IPS-15b (cell line): Measurements from ENCODE around the gene ASB7.

Source experiments
- H3K27me3 ChIP-seq: one replicate; pipeline ENCODE4 v1.6.1; 2013; ENCODE audit warnings: low read length; ENCODE audit not compliant: control insufficient read depth, insufficient read depth
- H3K36me3 ChIP-seq: one replicate; pipeline ENCODE4 v1.6.1; 2013; ENCODE audit warnings: low read length; ENCODE audit not compliant: control insufficient read depth, insufficient read depth
- H3K4me1 ChIP-seq: one replicate; pipeline ENCODE4 v1.6.1; 2013; ENCODE audit warnings: mild to moderate bottlenecking, low read length; ENCODE audit not compliant: control insufficient read depth, insufficient read depth
- H3K4me3 ChIP-seq: one replicate; pipeline ENCODE4 v1.5.1; 2013; ENCODE audit warnings: low read depth, low read length
- H3K9ac ChIP-seq: one replicate; pipeline ENCODE4 v1.6.1; 2013; ENCODE audit warnings: low read depth, mild to moderate bottlenecking, low read length
- H3K9me3 ChIP-seq: one replicate; pipeline ENCODE4 v1.6.1; 2013; ENCODE audit warnings: mild to moderate bottlenecking, low read length; ENCODE audit not compliant: control insufficient read depth, insufficient read depth

Gene ASB7

DNA sequence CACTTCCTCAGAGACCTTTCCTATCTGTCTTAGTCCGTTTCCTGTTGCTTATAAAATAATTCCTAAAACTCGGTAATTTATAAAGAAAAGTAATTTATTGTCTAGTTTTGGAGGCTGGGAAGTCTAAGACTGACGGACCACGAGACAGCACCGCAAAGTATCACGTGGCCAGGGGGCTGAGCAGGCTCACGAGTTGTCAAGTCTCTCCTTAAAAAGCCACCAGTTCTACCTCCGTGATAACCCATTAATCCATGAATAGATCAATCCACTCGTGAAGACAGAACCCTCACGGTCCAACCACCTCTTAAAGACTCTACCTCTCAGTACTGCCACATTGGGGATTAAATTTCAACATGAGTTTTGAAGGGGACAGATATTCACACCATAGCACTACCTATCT lies 1.2 kb upstream of the ASB7 start:
- H3K9ac ChIP-seq, result peak overlapping the region; percentile 63

DNA sequence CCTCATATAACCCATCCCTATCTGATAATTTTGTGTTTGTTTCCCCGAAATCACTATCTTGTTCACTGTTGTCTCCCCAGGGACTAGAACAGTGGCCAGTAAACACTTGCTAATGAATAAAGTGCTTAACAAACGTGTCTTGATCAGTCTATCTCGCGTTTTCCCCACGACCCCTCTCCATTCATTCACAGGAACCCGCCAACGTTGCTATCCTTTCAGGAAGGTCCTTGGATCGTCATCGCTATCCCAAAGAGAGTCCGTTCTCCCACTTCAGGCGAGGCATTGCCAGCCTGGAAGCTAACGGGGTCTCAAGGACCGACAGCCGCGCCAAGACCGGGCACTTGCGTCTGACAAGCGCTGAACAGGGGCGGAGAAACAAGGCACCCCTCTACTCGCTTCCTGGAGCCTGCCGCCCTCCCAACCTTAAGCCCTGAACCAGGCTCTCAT lies 749 bp upstream of the ASB7 start:
- Histone ChIP-seq H3K9me3 (no peaks in the 10 kb centered on the region), H3K36me3 (no peaks in the 10 kb centered on the region), H3K4me1 (peaks cover 2% of the 10 kb centered on the region), H3K27me3 (no peaks in the 10 kb centered on the region), H3K4me3 (peak overlapping the region; percentile 94), H3K9ac (peak overlapping the region; percentile 63)

More for the DNA sequence above, 1.2 kb upstream of the ASB7 start:
- no peaks in the 10 kb centered on the region for H3K36me3 ChIP-seq
- H3K4me3 ChIP-seq, result peak overlapping the region; percentile 94
- H3K4me1 ChIP-seq, result peaks cover 2% of the 10 kb centered on the region
- no peaks in the 10 kb centered on the region for H3K27me3 ChIP-seq
- no peaks in the 10 kb centered on the region for H3K9me3 ChIP-seq

DNA sequence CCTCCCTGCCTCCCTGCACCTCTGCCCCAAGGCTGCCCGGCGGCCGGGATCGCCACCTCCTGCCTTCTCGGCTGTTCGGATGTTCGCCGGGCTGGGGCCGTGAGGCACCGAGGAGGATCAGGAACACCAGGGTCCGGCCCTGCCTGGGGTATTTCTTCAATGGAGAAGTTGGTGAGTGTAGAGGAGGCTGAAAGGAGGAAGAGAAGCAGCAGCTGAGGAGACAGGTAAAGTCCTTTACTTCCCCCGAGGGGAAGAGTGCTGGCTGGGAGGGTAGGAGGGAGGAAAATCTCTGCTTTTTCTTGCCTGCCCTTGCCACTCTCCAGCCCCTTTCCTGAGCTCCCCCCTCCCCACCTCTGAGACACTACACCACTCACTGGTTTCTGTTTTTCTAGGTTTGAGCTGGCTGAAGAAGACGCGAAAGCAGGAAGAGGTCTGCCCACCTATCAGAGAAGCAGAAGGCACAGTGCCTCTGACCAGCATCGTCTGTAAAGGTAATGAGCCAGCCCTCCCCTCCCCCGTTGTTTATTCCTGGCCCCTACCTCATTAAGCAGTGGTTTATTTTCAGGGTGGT lies 519 bp downstream of the ASB7 start:
- no peaks in the 10 kb centered on the region for H3K36me3 ChIP-seq
- no peaks in the 10 kb centered on the region for H3K9me3 ChIP-seq
- H3K4me3 ChIP-seq, result peak overlapping the region; percentile 96
- peak overlapping the region; percentile 74 for H3K9ac ChIP-seq
- H3K27me3 ChIP-seq, result no peaks in the 10 kb centered on the region
- H3K4me1 ChIP-seq, result peaks cover 2% of the 10 kb centered on the region

DNA sequence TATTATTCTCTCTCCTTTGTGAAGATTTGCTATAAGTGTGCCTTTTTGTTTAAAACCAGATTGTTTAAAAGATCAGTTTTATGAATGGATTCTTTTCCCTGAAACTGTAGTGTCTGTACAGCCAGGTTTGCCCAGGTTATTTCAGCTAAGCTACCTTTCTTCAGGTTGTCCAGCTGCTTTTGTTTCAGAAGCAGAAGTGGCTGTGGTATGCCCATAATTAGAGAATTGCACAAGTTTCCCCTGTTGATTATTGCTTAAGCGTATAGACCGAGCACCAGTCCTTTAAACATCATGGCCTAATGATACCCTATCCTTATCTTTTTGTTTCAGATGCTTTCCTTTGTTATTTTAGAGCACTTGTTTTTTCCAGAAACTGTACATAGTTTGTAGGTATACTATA lies 10.2 kb downstream of the ASB7 start:
- Histone ChIP-seq H3K36me3 (peaks cover 3% of the 10 kb centered on the region), H3K9me3 (no peaks in the 10 kb centered on the region), H3K9ac (no peak overlapping the region)

DNA sequence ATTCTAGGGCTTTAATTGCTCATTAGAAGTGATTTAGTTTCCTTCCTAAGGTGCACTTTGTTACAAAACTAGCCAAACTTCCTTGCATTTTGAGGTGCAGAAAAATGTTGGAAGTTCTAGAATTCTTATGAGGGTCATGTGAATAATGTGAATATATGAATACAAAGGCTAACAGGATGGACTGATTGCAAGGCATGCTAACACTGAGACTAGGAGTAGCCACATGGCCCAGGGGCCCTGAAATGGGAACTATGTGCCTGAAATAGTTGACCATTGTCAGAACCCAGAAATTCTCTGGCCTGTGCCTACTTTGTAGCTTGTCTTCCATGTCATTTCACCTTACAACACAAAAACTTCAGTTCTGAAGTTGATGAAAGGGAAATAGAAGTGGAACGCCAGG lies 10.8 kb downstream of the ASB7 start:
- Histone ChIP-seq H3K9ac (no peak overlapping the region), H3K36me3 (peaks cover 3% of the 10 kb centered on the region), H3K9me3 (no peaks in the 10 kb centered on the region)

More for the DNA sequence above, 10.2 kb downstream of the ASB7 start:
- H3K27me3 ChIP-seq, result no peaks in the 10 kb centered on the region
- H3K4me1 ChIP-seq, result no peaks in the 10 kb centered on the region
- H3K4me3 ChIP-seq, result no peak overlapping the region

DNA sequence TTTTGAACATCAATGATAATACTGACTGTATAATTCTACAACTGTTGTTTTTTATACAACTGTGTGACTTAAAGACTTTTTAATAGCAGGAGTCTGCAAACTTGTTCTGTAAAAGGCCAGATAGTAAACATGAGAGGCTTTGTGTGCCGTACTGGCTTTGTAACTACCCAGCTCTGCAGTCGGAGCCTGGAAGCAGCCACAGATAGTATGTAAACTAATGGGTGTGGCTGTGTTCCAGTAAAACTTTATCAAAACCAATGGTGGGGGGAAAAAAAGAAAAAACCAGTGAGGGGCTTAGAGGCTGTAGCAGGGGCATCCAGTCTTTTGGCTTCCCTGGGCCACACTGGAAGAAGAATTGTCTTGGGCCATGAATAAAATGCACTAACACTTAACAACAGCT lies 11.9 kb downstream of the ASB7 start:
- no peaks in the 10 kb centered on the region for H3K9me3 ChIP-seq
- H3K9ac ChIP-seq, result no peak overlapping the region
- H3K4me1 ChIP-seq, result no peaks in the 10 kb centered on the region
- no peak overlapping the region for H3K4me3 ChIP-seq
- no peaks in the 10 kb centered on the region for H3K27me3 ChIP-seq
- H3K36me3 ChIP-seq, result peaks cover 3% of the 10 kb centered on the region

More for the DNA sequence above, 10.8 kb downstream of the ASB7 start:
- Histone ChIP-seq H3K4me1 (no peaks in the 10 kb centered on the region), H3K4me3 (no peak overlapping the region), H3K27me3 (no peaks in the 10 kb centered on the region)

DNA sequence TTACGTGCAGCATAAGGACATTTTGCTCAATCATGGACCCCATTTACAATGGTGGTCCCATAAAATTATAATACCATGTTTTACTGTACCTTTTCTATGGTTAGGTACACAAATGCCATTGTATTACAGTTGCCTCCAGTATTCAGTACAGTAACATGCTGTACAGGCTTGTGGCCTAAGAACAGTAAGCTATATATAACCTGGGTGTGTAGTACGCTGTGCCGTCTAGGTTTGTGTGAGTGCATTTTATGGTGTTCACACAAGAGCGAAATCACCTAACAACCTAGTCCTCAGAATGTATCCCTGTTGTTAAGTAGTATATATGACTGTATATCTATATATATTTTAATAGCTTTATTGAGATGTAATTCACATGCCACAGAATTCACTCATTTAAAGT lies 12.5 kb downstream of the ASB7 start:
- Histone ChIP-seq H3K27me3 (no peaks in the 10 kb centered on the region), H3K4me1 (no peaks in the 10 kb centered on the region), H3K4me3 (no peak overlapping the region), H3K9ac (no peak overlapping the region), H3K36me3 (peaks cover under 1% of the 10 kb centered on the region), H3K9me3 (no peaks in the 10 kb centered on the region)

DNA sequence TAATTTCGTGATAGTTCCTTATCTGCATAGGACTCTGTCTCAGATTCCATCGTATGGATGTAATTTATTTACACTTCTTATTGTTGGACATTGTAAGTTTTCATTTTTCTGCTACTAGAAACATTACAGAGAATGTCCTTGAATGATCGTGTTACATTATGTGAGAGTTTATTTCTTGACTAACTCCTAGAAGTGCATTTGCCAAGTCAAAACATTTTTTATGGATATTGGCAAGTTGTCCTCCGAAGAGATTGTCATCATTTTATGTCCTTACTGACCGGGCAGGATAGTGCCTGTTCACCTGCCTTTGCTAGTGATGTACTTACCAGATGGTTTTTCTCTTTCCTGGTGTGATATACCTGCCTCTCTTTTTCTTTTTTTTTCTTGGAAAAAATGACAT lies 13.4 kb downstream of the ASB7 start:
- Histone ChIP-seq H3K36me3 (no peaks in the 10 kb centered on the region), H3K4me1 (no peaks in the 10 kb centered on the region), H3K9me3 (no peaks in the 10 kb centered on the region), H3K27me3 (no peaks in the 10 kb centered on the region), H3K4me3 (no peak overlapping the region), H3K9ac (no peak overlapping the region)

DNA sequence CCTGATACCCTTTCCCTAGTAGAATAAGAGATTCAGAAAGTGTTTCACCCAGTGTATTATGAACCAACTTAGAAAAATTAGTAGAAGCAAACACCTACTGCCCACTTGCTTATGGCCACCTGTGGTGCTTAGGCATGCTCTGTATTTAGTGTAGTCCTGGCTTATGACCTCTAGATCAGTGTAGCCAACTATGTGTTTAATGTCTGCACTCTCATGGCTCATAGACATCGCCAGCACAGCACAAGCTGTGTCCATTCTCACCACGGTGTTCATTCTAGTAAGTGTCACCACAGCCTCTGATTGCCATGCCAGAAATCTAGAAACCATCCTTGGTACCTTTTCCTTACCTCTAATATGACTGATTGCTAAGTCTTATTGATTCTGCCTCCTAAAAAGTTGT lies 14.3 kb downstream of the ASB7 start:
- Histone ChIP-seq H3K9me3 (no peaks in the 10 kb centered on the region), H3K9ac (no peak overlapping the region), H3K4me1 (no peaks in the 10 kb centered on the region), H3K36me3 (no peaks in the 10 kb centered on the region), H3K27me3 (no peaks in the 10 kb centered on the region), H3K4me3 (no peak overlapping the region)

DNA sequence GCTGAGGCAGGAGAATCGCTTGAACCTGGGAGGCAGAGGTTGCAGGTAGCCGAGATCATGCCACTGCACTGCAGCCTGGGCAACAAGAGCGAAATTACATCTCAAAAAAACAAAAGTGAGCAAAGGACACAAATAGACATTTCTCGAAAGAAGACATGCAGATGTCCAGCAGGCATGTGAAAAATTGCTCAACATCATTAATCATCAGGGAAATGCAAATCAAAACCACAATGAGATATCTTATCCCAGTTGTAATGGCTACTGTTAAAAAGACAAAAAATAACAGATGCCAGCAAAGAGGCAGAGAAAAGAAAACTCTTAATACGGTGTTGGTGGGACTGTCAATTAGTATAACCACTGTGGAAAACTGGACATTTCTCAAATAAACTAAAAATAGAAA lies 20.9 kb downstream of the ASB7 start:
- Histone ChIP-seq H3K4me3 (no peak overlapping the region), H3K36me3 (no peaks in the 10 kb centered on the region), H3K4me1 (no peaks in the 10 kb centered on the region), H3K9ac (no peak overlapping the region), H3K27me3 (no peaks in the 10 kb centered on the region), H3K9me3 (no peaks in the 10 kb centered on the region)

DNA sequence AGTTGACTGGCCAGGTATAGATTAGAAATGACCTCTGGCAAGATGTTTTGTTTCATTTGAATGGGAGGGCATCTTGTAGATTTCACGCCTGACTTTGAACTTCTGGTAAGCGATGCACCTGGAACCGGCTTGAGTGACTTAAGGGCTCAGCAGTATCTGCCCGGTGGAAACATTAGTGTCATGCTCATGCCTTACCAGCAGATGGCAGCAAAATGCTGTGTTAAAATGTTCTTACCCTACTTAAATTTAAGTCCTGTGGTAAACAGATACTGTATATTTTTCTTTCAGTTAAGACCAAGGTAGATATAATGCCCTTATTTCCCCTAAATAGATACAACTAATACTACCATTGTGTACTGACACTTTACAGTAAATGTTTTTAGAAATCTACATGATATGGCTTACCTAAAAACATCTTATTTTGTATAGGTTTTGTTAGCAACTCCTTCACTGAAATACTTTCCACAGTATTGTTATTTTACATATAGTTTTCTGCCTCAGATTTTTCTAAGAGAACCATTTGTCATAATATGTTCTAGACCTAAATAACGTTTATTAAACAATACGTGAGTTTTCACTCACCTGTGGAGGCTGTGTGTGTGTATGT lies 25.5 kb downstream of the ASB7 start:
- no peaks in the 10 kb centered on the region for H3K9me3 ChIP-seq

DNA sequence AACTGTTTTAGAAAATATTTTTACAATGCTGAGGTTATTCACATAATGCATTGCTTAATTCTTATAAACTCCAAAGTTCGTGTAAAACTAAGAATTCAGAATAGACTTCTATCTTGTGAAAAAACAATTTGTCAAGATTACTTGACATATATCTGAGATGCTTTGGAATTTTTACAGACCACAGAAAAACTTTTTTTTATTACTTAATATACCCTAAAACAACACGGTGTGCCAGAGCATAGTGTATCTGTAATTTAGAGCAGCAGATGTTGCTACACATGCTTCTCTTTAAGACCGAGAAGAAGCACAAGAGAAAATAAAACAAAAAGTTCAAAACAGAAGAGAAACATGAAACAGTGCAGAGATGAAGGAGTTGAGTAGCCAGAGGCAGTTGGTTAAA lies 26.4 kb downstream of the ASB7 start:
- Histone ChIP-seq H3K9ac (no peak overlapping the region), H3K4me1 (no peaks in the 10 kb centered on the region), H3K9me3 (no peaks in the 10 kb centered on the region), H3K36me3 (no peaks in the 10 kb centered on the region), H3K27me3 (no peaks in the 10 kb centered on the region), H3K4me3 (no peak overlapping the region)

More for the DNA sequence above, 25.5 kb downstream of the ASB7 start:
- H3K4me3 ChIP-seq, result no peak overlapping the region
- H3K4me1 ChIP-seq, result no peaks in the 10 kb centered on the region
- H3K36me3 ChIP-seq, result no peaks in the 10 kb centered on the region
- H3K9ac ChIP-seq, result no peak overlapping the region
- H3K27me3 ChIP-seq, result no peaks in the 10 kb centered on the region
